GM18519 (cell line): ENCODE results near the gene PCK1.

Experiments used
- ATAC-seq: cut with Tn5 transposase; IDR thresholded peaks from one replicate; pipeline ENCODE4 v1.9.1; 2021; ENCODE audit warnings: mild to moderate bottlenecking, moderate library complexity; ENCODE audit not compliant: unreplicated experiment, low FRiP score

Gene PCK1

GRCh38 chr20:57559658-57560553, 1.0 kb upstream of the PCK1 start:
- ATAC-seq: no peak

GRCh38 chr20:57561356-57562279, 708 bp downstream of the PCK1 start:
- no peak for ATAC-seq

DNA sequence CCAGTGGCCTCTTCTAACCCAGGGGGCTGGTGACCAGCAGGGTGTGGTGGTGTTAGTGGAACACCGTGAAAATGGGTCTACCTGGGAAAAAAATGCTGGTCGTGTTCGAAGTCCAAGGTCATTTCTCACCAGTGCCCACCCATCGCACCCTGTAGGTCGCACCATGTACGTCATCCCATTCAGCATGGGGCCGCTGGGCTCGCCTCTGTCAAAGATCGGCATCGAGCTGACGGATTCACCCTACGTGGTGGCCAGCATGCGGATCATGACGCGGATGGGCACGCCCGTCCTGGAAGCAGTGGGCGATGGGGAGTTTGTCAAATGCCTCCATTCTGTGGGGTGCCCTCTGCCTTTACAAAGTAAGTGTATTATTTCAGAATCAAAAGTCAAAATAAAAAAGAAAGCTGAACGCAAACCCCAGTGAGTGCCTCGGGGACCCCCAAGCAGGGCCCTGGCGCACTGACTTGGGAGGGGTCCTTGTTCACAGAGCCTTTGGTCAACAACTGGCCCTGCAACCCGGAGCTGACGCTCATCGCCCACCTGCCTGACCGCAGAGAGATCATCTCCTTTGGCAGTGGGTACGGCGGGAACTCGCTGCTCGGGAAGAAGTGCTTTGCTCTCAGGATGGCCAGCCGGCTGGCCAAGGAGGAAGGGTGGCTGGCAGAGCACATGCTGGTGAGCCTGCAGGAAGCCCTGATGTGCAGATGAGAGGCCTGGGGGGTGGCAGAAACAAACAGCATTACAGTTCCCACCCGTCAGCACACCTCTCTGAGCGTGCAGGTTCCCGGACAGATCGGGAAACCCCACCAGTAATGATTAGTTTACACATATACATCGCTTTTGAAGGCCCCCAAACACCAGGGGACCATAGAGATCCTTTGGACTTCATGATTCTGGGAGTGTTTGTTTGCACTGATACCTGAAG, 1.9 kb downstream of the PCK1 start:
- ATAC-seq: no peak

GRCh38 chr20:57563522-57563921, 2.6 kb downstream of the PCK1 start:
- ATAC-seq: no peak

- ATAC-seq: no peak
Observed at GRCh38 chr20:57564180-57564802, 3.4 kb downstream of the PCK1 start.

DNA sequence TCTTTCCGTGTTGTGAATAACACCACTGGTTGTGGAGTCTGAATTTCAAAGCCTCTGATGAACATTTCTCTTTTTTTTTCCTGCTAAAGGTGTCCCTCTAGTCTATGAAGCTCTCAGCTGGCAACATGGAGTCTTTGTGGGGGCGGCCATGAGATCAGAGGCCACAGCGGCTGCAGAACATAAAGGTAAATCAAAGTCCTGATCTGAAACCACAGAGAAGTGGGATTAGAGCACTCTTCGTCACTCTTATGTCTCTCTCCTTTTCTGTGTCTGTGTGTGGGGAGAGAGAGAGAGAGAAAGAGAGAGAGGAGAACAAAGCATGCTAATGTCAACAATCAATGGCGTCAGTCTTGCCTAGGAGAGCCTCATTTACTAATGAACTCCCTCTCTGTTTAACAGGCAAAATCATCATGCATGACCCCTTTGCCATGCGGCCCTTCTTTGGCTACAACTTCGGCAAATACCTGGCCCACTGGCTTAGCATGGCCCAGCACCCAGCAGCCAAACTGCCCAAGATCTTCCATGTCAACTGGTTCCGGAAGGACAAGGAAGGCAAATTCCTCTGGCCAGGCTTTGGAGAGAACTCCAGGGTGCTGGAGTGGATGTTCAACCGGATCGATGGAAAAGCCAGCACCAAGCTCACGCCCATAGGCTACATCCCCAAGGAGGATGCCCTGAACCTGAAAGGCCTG, 4.2 kb downstream of the PCK1 start:
- no peak for ATAC-seq

DNA sequence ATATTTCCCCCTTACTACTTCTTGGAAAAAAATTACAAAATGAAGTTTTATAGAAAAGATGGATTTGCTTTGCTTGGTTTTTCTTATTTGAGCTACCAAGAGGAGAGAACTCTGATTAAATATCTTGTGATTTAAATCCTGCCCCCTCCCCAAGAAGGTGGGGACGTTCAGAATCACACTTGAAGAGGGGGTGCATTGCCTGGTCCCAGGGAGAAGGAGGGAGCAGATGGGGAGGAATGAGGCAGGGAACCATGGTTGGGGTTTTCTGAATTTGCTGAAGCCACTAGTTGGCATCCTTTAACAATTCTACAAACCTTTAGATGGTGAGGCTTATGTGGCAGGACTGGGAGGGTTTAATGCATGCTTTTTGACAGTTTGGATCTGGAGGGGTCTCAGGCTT, 5.5 kb downstream of the PCK1 start:
- ATAC-seq: no peak

DNA sequence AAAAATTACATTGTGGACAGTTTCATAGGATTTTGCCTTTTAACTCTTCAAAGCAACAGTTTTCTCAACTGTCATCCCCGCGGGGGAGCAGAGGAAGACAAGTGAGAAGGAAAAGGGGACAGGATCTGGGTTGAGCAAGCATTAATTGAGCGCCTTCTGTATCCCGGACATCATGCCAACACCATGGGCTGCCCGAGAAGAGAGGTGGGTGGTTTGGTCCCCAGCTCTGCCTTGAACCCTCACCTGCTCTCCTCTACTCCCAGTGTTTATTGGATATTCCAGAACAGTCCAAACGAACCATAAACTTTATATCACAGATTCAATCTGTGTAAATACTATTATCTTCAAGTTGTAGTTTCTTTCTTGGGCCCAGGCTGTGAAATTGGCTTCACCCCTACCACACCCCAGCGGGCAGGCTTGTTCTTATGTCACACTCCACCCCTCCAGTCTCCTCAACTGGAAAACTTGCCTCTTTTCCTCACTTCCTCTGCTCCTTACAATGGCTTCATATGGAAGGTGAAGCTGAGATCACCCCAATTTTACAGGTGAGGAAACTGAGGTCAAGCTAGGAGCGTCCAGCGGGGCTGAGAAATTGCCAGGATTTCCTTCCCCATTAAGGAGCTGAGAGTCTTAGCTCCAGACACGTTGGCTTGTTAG, 6.0 kb downstream of the PCK1 start:
- ATAC-seq: no peak

DNA sequence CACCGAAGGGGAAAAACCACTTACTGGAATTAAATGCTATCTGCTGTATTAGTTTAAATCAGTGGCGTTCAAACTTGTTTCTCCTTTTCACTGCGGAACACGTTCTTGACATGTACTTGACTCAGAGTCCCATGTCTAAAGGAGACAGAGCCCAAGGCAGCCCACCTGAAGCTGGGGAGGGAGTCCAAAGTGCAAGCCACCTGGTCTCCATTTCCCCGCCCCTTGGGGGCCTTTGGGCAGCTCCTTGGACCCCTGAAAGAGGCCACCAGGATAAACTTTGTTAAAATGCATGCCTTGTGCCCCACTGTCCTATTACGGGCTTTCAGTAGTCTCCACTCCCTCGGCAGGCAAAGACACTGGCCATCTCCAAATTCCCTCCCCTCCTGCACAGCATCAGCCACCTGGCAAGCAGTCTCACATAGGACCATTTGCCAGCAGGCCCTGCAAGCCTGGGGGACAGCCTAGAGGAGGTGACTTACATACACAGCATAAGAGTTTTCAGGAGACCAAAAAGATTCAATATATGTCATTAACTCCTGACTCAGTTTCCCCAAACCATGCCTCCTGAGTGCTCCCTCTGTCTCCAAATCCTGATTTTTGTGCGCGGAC, 6.7 kb downstream of the PCK1 start:
- ATAC-seq: no peak

GRCh38 chr20:57568088-57568896, 7.4 kb downstream of the PCK1 start:
- no peak for ATAC-seq

GRCh38 chr20:57568960-57569359, 8.1 kb downstream of the PCK1 start:
- no peak for ATAC-seq

GRCh38 chr20:57570145-57570850, 9.4 kb downstream of the PCK1 start:
- no peak for ATAC-seq

DNA sequence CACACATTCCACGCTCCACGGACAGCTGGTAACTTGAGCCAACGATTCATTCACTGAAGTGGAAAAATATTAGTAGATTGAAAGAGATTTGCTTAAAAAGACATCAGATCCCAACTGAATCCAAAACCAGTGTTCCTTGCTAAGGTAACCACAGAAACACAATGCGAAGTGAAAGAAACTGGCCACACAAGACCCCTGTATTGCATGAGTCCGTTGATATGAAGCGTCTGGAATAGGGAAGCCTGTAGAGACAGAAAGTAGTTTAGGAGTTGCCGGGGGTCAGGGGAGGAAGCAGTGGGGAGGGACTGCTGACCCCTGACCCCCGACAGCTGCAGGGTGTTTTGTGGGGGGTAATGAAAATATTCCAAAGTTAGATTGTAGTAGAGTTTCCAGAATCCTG, 10.0 kb downstream of the PCK1 start:
- ATAC-seq: no peak

DNA sequence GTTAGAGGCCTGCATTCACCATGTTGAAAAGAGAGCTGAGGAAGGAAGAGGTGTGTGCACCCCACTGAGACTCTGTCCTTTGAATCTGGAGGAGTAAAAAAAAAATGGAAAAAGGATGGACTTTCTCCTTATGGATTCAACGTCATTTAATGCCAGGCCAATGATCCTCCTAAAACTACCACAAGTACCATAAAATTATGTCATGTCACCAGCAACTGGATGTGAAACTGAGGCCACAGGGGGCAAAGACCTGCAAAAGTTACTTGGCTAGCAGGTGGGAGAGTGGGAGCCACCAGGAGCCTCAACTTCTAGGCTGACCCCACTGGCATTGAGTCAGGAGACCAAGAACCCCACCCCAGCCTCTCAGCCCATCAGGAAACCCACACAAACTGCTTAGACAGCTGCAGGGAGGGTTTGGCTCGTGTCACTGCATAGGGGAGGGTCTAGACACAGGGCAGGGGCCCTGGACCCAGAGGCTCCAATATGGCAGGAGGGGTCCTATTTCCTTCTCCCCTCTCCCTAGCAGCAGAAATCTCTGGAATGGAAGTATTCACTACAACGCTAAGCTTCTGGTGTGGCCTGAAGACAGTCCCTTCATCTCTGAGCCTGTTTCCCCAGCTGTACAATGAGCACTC, 11.0 kb downstream of the PCK1 start:
- ATAC-seq: no peak

DNA sequence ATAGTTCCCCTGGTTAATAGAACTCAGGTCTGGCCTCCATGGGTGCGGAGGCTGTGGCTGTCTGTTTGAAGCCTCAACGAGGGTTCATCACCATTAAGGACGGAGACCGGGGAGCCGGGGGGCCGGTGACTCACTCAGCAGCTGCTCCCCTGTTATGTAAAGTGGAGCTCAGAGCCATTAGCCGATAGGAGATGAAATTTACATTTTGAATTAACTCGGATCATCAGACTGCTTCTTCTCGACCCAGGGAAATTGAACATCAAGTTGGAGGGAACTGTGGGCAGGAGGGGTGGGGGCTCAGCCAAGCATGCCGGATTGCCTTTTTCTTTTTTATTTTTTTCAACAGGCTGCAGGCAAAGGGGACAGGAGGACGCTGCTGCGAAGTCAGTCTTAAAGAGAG, 12.3 kb downstream of the PCK1 start:
- ATAC-seq: no peak

DNA sequence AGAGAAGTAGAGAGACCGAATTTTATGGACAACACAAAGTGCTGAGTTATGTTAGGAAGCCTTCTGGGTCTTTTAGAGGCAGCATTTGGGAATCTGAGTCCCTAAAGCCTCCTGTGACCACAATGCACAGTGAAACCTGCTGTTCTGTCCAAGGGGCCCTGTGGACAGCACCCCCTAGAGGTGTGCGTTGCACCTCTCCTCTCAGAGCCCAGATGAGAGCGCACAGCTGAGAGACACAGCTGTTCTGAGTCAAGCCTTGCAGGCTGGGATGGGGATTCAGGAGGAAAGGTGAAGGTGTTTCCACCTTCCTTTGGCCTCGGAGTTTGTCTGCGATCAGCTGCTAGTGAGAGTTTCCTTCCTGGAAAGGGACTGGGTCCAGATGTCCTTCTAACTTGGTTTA, 13.0 kb downstream of the PCK1 start:
- ATAC-seq: no peak

- no peak for ATAC-seq
Observed at GRCh38 chr20:57574954-57575353, 14.0 kb downstream of the PCK1 start.
